Stimulated activated naive B cell treated with anti-CD40 and anti-IgM and Interleukin-4, amounts not matched to agents 10 μg/mL and 1 μg/mL and 100 μg/mL, for 72 hours (primary cell): Measurements from ENCODE around the gene CRNKL1.

Experiments used
- ATAC-seq, 2 donors: fragments of 150-1000 bp; cut with Tn5 transposase; replicated peaks; 2 replicates each; pipeline ENCODE4 v1.10.0; 2021; ENCODE audit warnings: moderate library complexity in 1 of 2
- DNase-seq: peaks from one replicate; pipeline ENCODE4 v3.0.0; 2021
- H3K27ac Mint-ChIP-seq: one replicate; pipeline ENCODE4 v1.8.0; 2022; ENCODE audit warnings: mild to moderate bottlenecking, mixed read lengths
- H3K27me3 Mint-ChIP-seq, 2 donors: one replicate each; pipeline ENCODE4 v1.8.0; 2022; ENCODE audit warnings: mixed read lengths in 2 of 2
- H3K36me3 Mint-ChIP-seq, 2 donors: one replicate each; pipeline ENCODE4 v1.8.0; 2022; ENCODE audit warnings: mixed read lengths in 2 of 2, mild to moderate bottlenecking in 1 of 2
- H3K4me1 Mint-ChIP-seq, 2 donors: one replicate each; pipeline ENCODE4 v1.8.0; 2022; ENCODE audit warnings: mixed read lengths in 2 of 2, mild to moderate bottlenecking in 1 of 2
- H3K4me3 Mint-ChIP-seq, 2 donors: one replicate each; pipeline ENCODE4 v1.8.0; 2022; ENCODE audit warnings: mild to moderate bottlenecking in 2 of 2, mixed read lengths in 2 of 2, moderate library complexity in 1 of 2
- H3K9me3 Mint-ChIP-seq, 2 donors: one replicate each; pipeline ENCODE4 v1.8.0; 2022; ENCODE audit warnings: mixed read lengths in 2 of 2, mild to moderate bottlenecking in 1 of 2

The CRNKL1 gene

GRCh38 chr20:20076297-20077065 lies 24.2 kb upstream of the CRNKL1 start:
- no peaks in the 10 kb centered on the region for H3K36me3 Mint-ChIP-seq
- ATAC-seq (no peak), DNase-seq (no peak)
- H3K27ac Mint-ChIP-seq: no peak overlapping the region
- peaks cover 7 to 14% of the 10 kb centered on the region in 2 donors for H3K27me3 Mint-ChIP-seq
- no peak overlapping the region for H3K4me3 Mint-ChIP-seq
- H3K9me3 Mint-ChIP-seq: no peaks in the 10 kb centered on the region
- no peaks in the 10 kb centered on the region for H3K4me1 Mint-ChIP-seq

GRCh38 chr20:20075032-20075431 lies 22.8 kb upstream of the CRNKL1 start:
- DNase-seq (no peak), ATAC-seq (no peak)
- no peak overlapping the region for H3K27ac Mint-ChIP-seq
- H3K4me1 Mint-ChIP-seq: no peaks in the 10 kb centered on the region
- H3K36me3 Mint-ChIP-seq: no peaks in the 10 kb centered on the region
- H3K4me3 Mint-ChIP-seq: no peak overlapping the region
- H3K9me3 Mint-ChIP-seq: no peaks in the 10 kb centered on the region
- H3K27me3 Mint-ChIP-seq: peaks cover 5 to 14% of the 10 kb centered on the region in 2 donors

DNA sequence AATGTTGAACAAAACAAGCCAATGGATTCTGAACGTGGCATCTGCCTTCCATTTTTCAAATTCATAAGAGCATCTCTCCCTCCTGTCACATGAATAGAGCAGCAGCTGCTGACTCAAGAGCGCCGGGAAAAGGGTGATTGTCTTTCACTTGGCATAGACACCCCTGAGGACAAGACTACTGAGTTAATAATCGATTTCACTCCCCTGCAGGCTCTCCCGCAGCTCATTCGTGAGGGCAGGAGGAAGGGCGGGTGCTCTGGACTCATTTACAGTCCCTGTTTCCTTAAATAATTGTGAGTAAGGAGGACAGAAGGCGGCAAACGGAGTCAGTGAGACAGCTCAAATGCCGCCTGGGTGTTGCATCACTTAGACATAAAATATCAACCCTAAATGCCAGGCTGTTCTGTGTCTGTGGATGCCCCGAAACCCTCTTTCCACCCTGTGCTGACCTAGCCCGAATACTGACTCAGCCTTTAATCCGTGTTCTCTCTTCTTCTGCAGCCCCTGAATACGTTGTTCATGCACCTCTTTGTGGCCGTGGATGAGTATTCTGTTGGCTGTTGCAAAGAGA lies 21.6 kb upstream of the CRNKL1 start:
- no peaks in the 10 kb centered on the region for H3K4me1 Mint-ChIP-seq
- no peaks in the 10 kb centered on the region for H3K9me3 Mint-ChIP-seq
- H3K27me3 Mint-ChIP-seq: peaks cover 10 to 11% of the 10 kb centered on the region in 2 donors
- no peaks in the 10 kb centered on the region for H3K36me3 Mint-ChIP-seq
- ATAC-seq: no peak
- H3K4me3 Mint-ChIP-seq: no peak overlapping the region
- DNase-seq: no peak
- H3K27ac Mint-ChIP-seq: no peak overlapping the region

DNA sequence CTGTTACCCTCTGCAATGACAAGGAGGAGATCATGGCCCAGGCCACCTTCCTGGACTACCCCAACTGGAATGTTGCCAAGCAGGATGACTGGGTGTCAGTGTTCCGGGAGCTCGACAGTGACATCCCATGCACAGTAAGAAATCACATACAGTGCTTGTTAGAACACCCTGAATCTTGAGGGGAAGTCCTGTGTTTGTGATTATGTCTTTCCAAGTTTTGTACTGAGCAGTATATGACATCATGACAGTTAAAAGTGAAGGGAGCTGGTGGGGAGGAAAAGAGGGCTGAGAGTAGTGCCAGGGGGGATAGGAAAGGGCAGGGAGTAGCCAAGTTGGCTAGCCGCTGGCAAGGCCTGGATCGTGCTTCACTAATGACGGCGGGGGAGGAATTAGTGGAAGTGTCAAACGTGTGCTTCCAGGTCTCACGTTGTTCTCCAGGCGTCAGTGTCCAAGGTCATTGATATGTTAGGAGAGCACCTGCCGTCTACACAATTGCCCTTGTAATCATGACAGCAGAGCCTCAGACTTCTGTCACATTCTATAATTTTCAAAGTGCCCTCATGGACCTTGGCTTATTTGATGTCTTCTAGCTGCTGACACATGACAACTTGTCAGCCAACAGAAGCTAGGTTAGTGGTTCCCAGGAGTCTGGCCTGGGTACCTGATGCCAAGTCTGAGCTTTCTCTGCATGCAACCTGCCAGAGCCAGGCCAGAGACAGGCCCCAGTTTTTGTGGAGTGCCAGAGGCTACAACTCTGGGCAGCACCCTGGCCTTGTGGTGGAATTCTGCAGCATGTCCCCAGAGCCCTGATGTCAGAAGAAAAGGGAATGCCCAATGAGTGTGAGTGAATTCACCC lies 18.8 kb upstream of the CRNKL1 start:
- Mint-ChIP-seq H3K4me1 (no peaks in the 10 kb centered on the region), H3K36me3 (no peaks in the 10 kb centered on the region), H3K27ac (no peak overlapping the region), H3K9me3 (no peaks in the 10 kb centered on the region), H3K27me3 (peaks cover 0 to 11% of the 10 kb centered on the region in 2 donors), H3K4me3 (no peak overlapping the region)
- ATAC-seq (no peak), DNase-seq (no peak)

DNA sequence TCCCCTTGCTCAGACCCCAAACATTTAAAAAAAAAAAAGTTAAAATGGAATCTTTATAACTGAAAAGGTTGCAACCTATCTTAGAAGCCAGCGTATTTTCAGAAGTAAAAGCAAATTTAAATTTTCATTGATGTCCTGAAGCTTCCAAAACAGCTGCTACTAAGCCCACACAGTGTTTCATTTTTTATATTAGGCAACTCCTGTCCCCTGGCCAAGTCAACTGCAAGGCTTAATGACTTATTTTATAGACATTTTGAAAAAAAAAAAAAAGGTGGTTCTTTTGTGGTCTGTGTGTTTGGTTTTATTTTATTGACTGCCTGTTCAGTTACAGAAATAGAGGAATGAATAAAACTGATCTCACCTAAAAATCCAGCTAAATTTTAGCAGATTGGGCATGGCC lies 13.1 kb upstream of the CRNKL1 start:
- H3K27ac Mint-ChIP-seq: no peak overlapping the region
- DNase-seq (no peak), ATAC-seq (no peak)
- H3K27me3 Mint-ChIP-seq: peaks cover 18 to 19% of the 10 kb centered on the region in 2 donors
- H3K9me3 Mint-ChIP-seq: no peaks in the 10 kb centered on the region
- no peaks in the 10 kb centered on the region for H3K4me1 Mint-ChIP-seq
- no peaks in the 10 kb centered on the region for H3K36me3 Mint-ChIP-seq
- H3K4me3 Mint-ChIP-seq: no peak overlapping the region

- Mint-ChIP-seq H3K4me3 (no peak overlapping the region), H3K36me3 (no peaks in the 10 kb centered on the region), H3K4me1 (no peaks in the 10 kb centered on the region), H3K27ac (no peak overlapping the region), H3K9me3 (no peaks in the 10 kb centered on the region), H3K27me3 (peaks cover 13 to 24% of the 10 kb centered on the region in 2 donors)
- no peak for ATAC-seq
- no peak for DNase-seq
Observed at GRCh38 chr20:20063941-20064702, 11.9 kb upstream of the CRNKL1 start.

DNA sequence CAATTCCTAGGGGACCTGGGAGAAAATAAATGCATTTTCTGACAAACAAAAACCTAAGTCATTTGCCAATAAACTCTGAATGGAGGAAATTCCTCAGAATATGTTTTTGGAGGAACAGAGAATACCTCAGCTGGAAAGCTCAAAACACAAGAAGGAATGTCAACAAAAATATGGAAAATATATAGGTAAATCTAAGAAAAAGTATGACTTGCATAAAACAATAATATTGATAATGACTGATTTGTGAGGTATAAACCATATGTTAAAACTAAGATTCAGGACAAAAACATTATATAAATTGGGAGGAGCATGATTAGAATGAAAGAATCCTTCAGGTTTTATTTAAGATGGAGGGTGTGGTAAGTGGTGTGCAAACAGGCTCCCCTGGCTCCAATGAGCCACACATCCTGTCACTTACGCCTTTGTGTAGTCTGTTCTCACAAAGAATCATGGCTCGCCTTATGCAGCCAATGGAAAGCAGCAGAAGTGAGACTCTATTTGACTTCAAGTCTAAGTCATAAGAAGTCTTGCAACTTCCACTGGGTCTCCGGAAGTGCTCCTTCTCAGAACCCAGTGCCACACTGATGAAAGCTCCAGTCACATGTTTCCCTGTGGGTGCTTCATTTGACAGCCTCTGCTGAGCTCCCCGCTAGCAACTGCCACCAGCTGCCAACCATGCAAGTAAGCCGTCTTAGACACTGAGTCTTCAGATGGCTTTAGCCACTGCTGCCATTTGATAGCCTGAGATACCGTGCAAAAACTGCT lies 8.2 kb upstream of the CRNKL1 start:
- no peak overlapping the region for H3K27ac Mint-ChIP-seq
- H3K4me3 Mint-ChIP-seq: no peak overlapping the region
- H3K27me3 Mint-ChIP-seq: peaks cover 13 to 21% of the 10 kb centered on the region in 2 donors
- ATAC-seq (no peak), DNase-seq (no peak)
- H3K36me3 Mint-ChIP-seq: no peaks in the 10 kb centered on the region
- H3K4me1 Mint-ChIP-seq: no peaks in the 10 kb centered on the region
- H3K9me3 Mint-ChIP-seq: no peaks in the 10 kb centered on the region

DNA sequence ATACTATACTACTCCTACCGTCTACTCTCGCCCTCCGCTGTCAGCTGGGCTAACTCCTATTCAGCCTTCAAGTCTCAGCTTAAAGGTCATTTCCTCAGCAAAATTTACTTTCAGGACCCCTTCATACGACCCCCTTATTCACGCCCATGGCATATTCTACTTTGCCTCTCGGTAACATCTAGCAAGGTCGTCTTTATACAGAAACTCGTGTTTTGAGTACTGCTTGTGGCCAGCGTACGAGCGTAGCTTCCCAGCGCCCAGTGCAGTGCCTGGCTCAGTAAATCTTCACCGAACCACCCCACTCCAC lies 546 bp downstream of the CRNKL1 start:
- no peaks in the 10 kb centered on the region for H3K9me3 Mint-ChIP-seq
- DNase-seq: no peak
- H3K4me1 Mint-ChIP-seq: peaks cover 6 to 14% of the 10 kb centered on the region in 2 donors
- H3K4me3 Mint-ChIP-seq: peak overlapping the region; percentile 98
- H3K27ac Mint-ChIP-seq: peak overlapping the region; percentile 98
- H3K36me3 Mint-ChIP-seq: peaks cover 18 to 23% of the 10 kb centered on the region in 2 donors
- H3K27me3 Mint-ChIP-seq: no peaks in the 10 kb centered on the region
- ATAC-seq: peak; percentile 35 to 45

- Mint-ChIP-seq H3K36me3 (peaks cover 35 to 38% of the 10 kb centered on the region in 2 donors), H3K4me3 (no peak overlapping the region), H3K9me3 (no peaks in the 10 kb centered on the region), H3K27me3 (no peaks in the 10 kb centered on the region), H3K27ac (no peak overlapping the region), H3K4me1 (peaks cover 7 to 8% of the 10 kb centered on the region in 2 donors)
- ATAC-seq: no peak
- DNase-seq: no peak
Observed at GRCh38 chr20:20039752-20040387, 12.4 kb downstream of the CRNKL1 start.

DNA sequence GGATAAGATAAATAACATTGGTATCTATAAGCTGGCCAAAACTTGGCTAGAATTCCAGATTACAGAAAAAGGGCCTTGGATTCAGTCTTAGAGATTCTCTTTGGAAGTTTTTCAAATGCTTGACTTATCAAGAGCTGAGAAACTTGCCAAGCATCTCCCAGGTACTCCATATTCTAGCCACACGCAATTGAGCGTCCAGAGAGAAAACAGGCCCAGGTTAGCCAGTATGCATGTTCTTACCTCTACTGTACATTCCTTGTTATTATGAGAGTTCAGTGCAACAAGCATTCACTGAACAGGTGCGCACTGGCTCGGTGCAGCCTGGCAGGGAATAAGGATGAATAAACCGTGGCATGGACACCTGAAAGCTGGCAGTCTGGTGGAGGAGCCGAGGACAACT lies 13.7 kb downstream of the CRNKL1 start:
- Mint-ChIP-seq H3K4me1 (peaks cover 0 to 8% of the 10 kb centered on the region in 2 donors), H3K27me3 (no peaks in the 10 kb centered on the region), H3K36me3 (peaks cover 26 to 32% of the 10 kb centered on the region in 2 donors), H3K4me3 (no peak overlapping the region), H3K27ac (no peak overlapping the region), H3K9me3 (no peaks in the 10 kb centered on the region)
- DNase-seq (no peak), ATAC-seq (no peak)

DNA sequence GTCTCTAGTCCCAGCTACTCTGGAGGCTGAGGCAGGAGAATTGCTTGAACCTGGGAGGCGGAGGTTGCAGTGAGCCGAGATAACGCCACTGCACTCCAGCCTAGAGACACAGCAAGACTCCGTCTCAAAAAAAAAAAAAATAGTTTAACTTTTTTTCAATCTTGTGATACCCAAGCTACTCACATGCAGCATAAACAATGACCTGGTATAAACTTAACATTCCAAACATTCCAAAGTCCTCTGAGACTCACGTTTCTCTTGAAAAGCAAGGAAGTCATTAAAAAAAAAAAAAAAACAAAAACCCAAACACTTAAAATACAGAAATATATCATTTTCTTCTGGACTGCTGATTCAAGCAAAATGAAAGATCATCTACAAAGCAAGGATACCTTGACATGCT lies 14.3 kb downstream of the CRNKL1 start:
- peaks cover 21 to 26% of the 10 kb centered on the region in 2 donors for H3K36me3 Mint-ChIP-seq

DNA sequence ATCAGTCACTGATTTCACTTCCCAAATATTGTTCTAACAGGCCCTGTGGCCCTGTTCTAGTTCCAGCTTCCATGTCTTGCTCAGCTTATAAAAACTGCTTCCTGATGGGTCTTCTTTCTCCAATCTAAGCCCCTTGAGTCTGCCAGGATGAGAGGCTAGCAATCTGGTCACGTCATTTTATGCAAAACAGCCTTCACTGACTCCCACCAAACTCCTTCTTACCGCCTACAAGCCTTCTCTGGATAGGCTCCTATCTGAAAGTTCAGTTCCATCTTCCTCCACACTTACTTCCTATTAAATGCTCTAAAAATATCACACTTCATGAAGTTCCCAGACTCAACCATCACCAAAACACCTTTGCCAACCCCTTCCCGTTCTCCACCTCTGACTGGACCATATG lies 15.5 kb downstream of the CRNKL1 start:
- ATAC-seq: no peak
- H3K27ac Mint-ChIP-seq: peak overlapping the region; percentile 1
- peaks cover 19 to 26% of the 10 kb centered on the region in 2 donors for H3K36me3 Mint-ChIP-seq
- H3K9me3 Mint-ChIP-seq: no peaks in the 10 kb centered on the region
- H3K4me3 Mint-ChIP-seq: no peak overlapping the region
- no peak for DNase-seq
- no peaks in the 10 kb centered on the region for H3K27me3 Mint-ChIP-seq
- peaks cover 0 to 8% of the 10 kb centered on the region in 2 donors for H3K4me1 Mint-ChIP-seq

More for the DNA sequence above, 14.3 kb downstream of the CRNKL1 start:
- Mint-ChIP-seq H3K9me3 (no peaks in the 10 kb centered on the region), H3K4me1 (peaks cover 0 to 8% of the 10 kb centered on the region in 2 donors), H3K4me3 (no peak overlapping the region), H3K27ac (no peak overlapping the region), H3K27me3 (no peaks in the 10 kb centered on the region)
- no peak for ATAC-seq
- DNase-seq: no peak

GRCh38 chr20:20034486-20034885 lies 17.8 kb downstream of the CRNKL1 start:
- ATAC-seq (no peak), DNase-seq (no peak)
- Mint-ChIP-seq H3K9me3 (no peaks in the 10 kb centered on the region), H3K4me3 (no peak overlapping the region), H3K27ac (no peak overlapping the region), H3K27me3 (no peaks in the 10 kb centered on the region), H3K36me3 (peaks cover 15 to 31% of the 10 kb centered on the region in 2 donors), H3K4me1 (peaks cover 0 to 8% of the 10 kb centered on the region in 2 donors)
